RCC 7860 (cell line): ENCODE results near the gene MRPS18C.
"Not testable (repeated sequence)": the region's sequence is repeated elsewhere in the genome, so short reads cannot be mapped to it uniquely, and the experiment has no call there.

ENCODE experiments used
- DNase-seq: peaks from one replicate; pipeline ENCODE4 v3.0.0-alpha.2; 2015; ENCODE audit warnings: low spot score
- FAIRE-seq: peaks from 2 replicates; lab custom pipeline; 2012; peaks lifted over from hg19 to GRCh38; lab: Jason Lieb, UNC

MRPS18C gene

DNA sequence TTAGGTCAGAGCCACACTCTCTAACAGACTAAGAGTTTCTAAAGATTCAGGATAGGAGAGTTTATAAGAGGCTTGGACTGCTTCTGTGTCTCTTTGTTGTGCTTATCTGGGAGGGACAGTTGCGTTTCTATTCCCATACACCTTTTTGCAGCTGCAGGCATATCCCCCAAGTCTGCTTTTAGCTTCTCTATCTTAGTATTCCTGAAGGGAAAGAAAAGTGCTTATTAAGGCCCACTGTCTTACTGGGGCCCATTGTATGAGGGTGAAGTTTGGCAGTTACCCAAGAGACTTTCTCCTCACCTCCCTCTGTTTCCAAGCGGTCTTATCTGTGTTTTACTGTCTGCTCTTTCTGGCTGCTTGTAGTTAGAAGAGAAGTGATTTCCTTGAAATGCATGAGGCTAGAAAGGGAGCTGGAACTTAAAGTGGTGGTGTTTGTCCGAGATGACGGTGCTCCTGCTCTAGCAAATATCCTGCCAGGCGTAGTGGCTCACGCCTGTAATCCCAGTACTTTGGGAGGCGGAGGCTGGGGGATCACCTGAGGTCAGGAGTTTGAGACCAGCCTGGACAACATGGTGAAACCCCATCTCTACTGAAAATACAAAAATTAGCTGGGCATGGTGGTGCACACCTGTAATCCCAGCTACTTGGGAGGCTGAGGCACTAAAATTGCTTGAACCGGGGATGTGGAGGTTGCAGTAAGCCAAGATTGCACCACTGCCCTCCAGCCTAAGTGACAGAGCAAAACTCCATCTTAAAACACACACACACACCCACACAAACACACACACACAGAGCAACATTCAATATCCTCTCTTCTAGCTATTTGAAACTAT, 40.4 kb downstream of the MRPS18C start:
- FAIRE-seq, DNase-seq: not testable (repeated sequence)

DNA sequence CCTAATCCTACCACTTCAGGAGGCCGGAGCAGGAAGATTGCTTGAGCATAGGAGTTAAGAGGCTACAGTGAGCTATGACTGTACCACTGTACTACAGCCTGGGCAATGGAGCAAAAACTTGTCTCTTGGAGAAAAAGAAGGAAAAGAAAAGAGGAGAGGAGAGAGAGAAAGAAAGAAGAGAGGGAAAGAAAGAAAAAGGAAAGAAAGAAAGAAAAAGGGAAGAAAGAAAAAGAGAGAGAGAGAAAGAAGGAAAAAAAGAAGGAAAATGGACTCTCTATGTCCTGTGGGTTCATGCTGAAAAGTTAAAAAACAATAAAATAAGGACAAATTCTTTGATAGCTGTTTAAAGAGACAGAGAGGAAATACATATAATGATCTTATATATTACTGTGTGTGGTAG, 42.3 kb downstream of the MRPS18C start:
- no peak for FAIRE-seq
- no peak for DNase-seq

DNA sequence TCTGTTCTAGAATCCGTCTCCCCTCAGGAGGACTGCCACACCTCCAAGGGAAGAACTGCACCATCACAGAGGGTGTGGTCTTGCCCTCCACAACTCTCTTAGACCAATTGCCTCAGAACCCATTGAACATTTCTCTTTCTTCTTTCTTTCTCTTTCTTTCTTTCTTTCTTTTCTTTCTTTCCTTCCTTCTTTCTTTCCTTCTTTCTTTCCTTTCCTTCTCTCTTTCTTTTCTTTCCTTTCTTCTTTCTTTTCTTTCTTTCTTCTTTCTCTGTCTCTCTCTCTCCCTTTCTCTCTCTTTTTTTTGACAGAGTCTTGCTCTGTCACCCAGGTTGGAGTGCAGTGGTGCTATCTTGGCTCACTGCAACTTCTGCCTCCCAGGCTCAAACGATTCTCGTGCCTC, 45.8 kb downstream of the MRPS18C start:
- not testable (repeated sequence) for FAIRE-seq, DNase-seq

DNA sequence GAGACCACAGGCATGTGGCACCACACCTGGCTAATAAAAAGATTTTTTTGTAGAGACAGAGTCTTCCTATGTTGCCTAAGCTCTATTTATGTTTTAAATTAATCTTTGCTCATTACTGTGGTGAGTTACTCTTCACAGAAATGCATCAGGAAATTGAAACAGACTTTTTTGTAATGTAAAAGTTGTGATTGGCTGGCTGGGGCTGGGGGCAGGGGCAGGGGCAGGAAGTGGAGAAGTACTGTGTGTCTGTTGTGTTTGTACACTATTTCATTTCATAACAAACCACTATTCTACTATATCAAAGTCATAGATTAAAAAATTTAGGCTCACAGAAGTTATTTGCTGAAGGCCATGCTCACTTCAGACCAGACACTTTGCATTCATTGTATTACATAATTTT, 48.1 kb downstream of the MRPS18C start:
- FAIRE-seq = no peak
- DNase-seq = no peak

DNA sequence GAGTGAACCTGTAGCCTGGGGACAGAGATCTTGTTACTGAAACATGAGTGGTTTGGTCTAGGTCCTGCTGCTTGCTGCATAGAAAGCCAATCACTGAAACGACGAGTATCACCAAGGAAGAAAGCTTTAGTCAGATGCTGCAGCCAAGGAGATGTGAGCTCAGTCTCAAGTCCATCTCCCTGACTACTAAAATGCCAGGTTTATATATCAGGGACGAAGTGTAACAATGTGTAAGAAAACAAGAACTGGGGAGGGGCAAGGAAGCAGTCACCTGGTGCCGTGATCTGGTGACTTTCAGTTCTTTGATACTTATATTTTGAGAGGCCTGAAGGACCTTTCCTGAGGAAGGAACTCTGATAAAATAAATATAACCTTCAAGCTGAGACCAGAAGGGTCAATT, 48.6 kb downstream of the MRPS18C start:
- no peak for FAIRE-seq
- no peak for DNase-seq

DNA sequence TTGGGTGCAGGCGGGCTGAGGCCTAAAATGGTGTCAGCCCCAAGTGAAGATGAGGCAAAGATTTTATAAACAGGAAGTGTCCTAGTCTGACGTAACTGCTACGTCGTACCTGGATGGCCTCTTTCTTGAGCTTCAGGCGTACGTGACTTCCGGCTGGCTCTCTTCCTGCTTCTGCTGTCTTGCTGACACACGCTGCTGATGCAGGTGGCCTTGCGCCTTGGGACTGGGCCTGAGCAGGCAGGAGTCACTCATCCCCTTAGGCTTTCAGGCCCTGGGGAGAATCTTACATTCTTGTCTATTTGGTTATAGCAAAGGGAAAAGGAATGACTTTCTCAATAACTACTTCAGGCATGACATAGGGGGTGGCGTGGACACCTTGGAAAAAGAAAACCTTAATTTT, 49.1 kb downstream of the MRPS18C start:
- no peak for FAIRE-seq

DNA sequence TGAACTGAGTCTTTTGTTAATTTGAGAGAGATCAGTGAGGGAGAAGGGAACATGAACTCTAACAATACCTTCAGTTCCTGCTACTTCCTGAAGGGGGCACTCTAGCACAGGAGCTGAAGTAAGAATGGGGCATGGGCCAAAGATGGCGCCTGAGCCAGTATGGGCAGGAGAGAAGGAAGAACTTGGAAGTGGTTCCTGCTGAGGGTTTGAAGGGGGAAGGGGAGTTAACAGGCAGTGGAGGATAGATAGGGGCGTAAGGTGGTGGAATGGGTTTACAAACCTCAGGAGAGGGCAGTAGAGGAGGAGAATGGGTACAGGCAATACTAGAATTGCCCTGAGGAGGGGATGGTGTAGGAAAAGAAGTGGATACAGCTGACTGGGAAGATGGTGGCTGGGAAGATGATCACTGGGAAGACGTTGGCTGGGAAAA, 53.3 kb downstream of the MRPS18C start:
- not testable (repeated sequence) for FAIRE-seq
- peak; percentile 16 for DNase-seq

More for the DNA sequence above, 49.1 kb downstream of the MRPS18C start:
- no peak for DNase-seq

DNA sequence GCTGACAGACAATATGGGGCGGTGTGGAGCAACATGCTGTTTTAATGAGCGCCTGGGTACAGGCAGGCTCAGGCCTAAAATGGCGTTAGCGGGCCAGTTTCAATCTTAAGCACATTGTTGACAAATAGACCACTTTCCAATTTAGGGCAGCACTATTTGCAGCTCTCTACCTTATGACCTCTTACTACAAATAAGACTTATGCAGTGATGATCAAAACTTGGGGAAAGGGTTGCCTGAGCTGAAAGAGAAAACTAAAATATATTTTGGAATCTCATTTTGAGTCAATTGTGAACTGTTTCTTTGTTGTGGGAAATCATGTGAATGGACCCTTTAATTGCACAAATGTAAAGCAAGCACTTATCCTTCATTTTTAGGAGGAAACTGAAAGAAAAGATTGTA, 54.6 kb downstream of the MRPS18C start:
- FAIRE-seq (no peak), DNase-seq (no peak)
